Panc1 (cell line): ENCODE data around the gene INAFM2. TPM values are rescaled to one million over a fixed set of nuclear protein-coding genes. Genes with fewer than 3 reads are reported as not detected.

Experiments used
- ATAC-seq: fragments of 200-7000 bp; cut with Tn5 transposase; 2 replicates; pipeline ENCODE4 v1.9.1; 2020; ENCODE audit warnings: mild to moderate bottlenecking, moderate library complexity
- BruUV-seq: library from RNA; stranded (reverse); fragments of 400-500 nt; replicated peaks from 2 replicates; lab custom pipeline; 2021; lab: Mats Ljungman, UMichigan
- CTCF ChIA-PET: fragments of 300-600 bp; sonication (Branson Sonifier 250); formaldehyde crosslinking; loops from one replicate; lab custom pipeline; 2022; ENCODE audit warnings: antibody characterized with exemption; lab: Charles Lee
- POLR2A ChIA-PET: fragments of 300-600 bp; sonication (Branson Sonifier 250); formaldehyde crosslinking; loops from one replicate; lab custom pipeline; 2022; ENCODE audit warnings: antibody characterized with exemption; lab: Charles Lee
- DNase-seq: peaks from one replicate; pipeline ENCODE4 v3.0.0-alpha.2; 2010; ENCODE audit warnings: low read depth, low spot score
- H3K27ac ChIP-seq: 2 replicates; pipeline ENCODE4 v1.5.1; 2011; ENCODE audit warnings: mild to moderate bottlenecking, low read length, inconsistent platforms
- H3K27me3 ChIP-seq: fragments of 200-500 bp; sonication (Bioruptor generic); 2 replicates; pipeline ENCODE4 v1.6.0; 2014; ENCODE audit warnings: low read length, inconsistent platforms; ENCODE audit not compliant: control insufficient read depth, insufficient read depth
- H3K36me3 ChIP-seq: fragments of 200-500 bp; sonication (Bioruptor generic); 2 replicates; pipeline ENCODE4 v1.5.1; 2014; ENCODE audit warnings: inconsistent platforms, mild to moderate bottlenecking, low read length, moderate library complexity; ENCODE audit not compliant: control insufficient read depth, insufficient read depth
- H3K4me1 ChIP-seq: 2 replicates; pipeline ENCODE4 v1.5.1; 2011; ENCODE audit warnings: inconsistent platforms, mild to moderate bottlenecking, low read length, moderate library complexity; ENCODE audit not compliant: control insufficient read depth, insufficient read depth
- H3K4me3 ChIP-seq, 2 experiments: 2 replicates each; pipeline ENCODE4 v1.5.1; 2011 to 2012; ENCODE audit warnings: low read depth in 2 of 2, low read length in 2 of 2, mild to moderate bottlenecking in 2 of 2, inconsistent platforms in 1 of 2, moderate library complexity in 1 of 2
- H3K9me3 ChIP-seq: fragments of 200-500 bp; sonication (Bioruptor generic); 2 replicates; pipeline ENCODE4 v1.5.1; 2014; ENCODE audit warnings: low read depth, mild to moderate bottlenecking, inconsistent platforms, low read length, moderate library complexity; ENCODE audit not compliant: control insufficient read depth, insufficient read depth
- CTCF ChIP-seq: fragments of 450-650 bp; IDR thresholded peaks from 2 replicates; pipeline ENCODE4 v1.5.1; 2017; ENCODE audit warnings: mild to moderate bottlenecking
- POLR2AphosphoS5 ChIP-seq: IDR thresholded peaks from 2 replicates; pipeline ENCODE4 v1.6.1; 2012; ENCODE audit warnings: mild to moderate bottlenecking, low read depth, low read length, moderate library complexity
- REST ChIP-seq, 2 experiments: IDR thresholded peaks; 2 replicates each; pipeline ENCODE4 v1.6.1; 2011 to 2012; ENCODE audit warnings: low read depth in 2 of 2, control low read depth in 1 of 2, low read length in 1 of 2, mild to moderate bottlenecking in 1 of 2, moderate library complexity in 1 of 2; ENCODE audit not compliant: insufficient read depth in 1 of 2
- SIN3A ChIP-seq: IDR thresholded peaks from 2 replicates; pipeline ENCODE4 v1.6.1; 2012; ENCODE audit warnings: low read depth, mild to moderate bottlenecking, low read length, moderate library complexity, borderline replicate concordance; ENCODE audit not compliant: insufficient read depth
- TCF7L2 ChIP-seq: IDR thresholded peaks from 2 replicates; pipeline ENCODE4 v1.6.1; 2011; ENCODE audit warnings: mild to moderate bottlenecking, low read depth, low read length, inconsistent platforms
- in situ Hi-C: cut with HindIII; loops from 2 replicates; pipeline ENCODE4 v1.10.0; 2016; ENCODE audit warnings: low sequenced_read_pairs, low pct_unique_long_range_greater_than_20kb
- intact Hi-C: fragments of 100-400 bp; cut with micrococcal nuclease; formaldehyde crosslinking; loops from one replicate; pipeline ENCODE4 v1.10.0; 2022; ENCODE audit not compliant: unreplicated experiment
- total RNA-seq: library from RNA; stranded (reverse); gene quantifications from one replicate; pipeline ENCODE4 v1.2.1, GENCODE V29; 2021; ENCODE audit not compliant: unreplicated experiment

The INAFM2 gene
- total RNA-seq, 1 experiment from 2014 or later: 10.4 TPM

- H3K27me3 ChIP-seq: no peaks in the 10 kb centered on the region
- no peak overlapping the region for H3K4me3 ChIP-seq
- no peak overlapping the region for H3K27ac ChIP-seq
- H3K4me1 ChIP-seq: no peaks in the 10 kb centered on the region
- TF ChIP-seq REST (IDR thresholded peaks at IDR 0.05; ENCODE audit: insufficient read depth in 1 of 2, low read depth in 2 of 2, low read length in 1 of 2) (no peak), CTCF (no peak), POLR2AphosphoS5 (no peak), TCF7L2 (no peak), SIN3A (no peak)
- CTCF ChIA-PET: interaction anchor here (0.8 kb wide), 1 partner anchor 22 kb away, joined by 12 read pairs; no protein-coding TSS in a partner anchor
- intact Hi-C loops (no loop called here), in situ Hi-C loops (no loop called here)
- ATAC-seq (no peak), DNase-seq (no peak)
- no peaks in the 10 kb centered on the region for H3K36me3 ChIP-seq
- no TSS peak for BruUV-seq
- POLR2A ChIA-PET: no interaction called here
- H3K9me3 ChIP-seq: no peaks in the 10 kb centered on the region
Observed at GRCh38 chr15:40366457-40367370, 43.2 kb downstream of the INAFM2 start.

GRCh38 chr15:40367371-40367685 is 43.8 kb downstream of the INAFM2 start:
- CTCF ChIA-PET: interaction anchor here (0.8 kb wide), 1 partner anchor 23 kb away, joined by 12 read pairs; no protein-coding TSS in a partner anchor
- POLR2A ChIA-PET: no interaction called here
- no peaks in the 10 kb centered on the region for H3K9me3 ChIP-seq
- no peaks in the 10 kb centered on the region for H3K27me3 ChIP-seq
- in situ Hi-C loops: no loop called here
- H3K27ac ChIP-seq: no peak overlapping the region
- ATAC-seq (no peak), DNase-seq (no peak)
- intact Hi-C loops: no loop called here
- TF ChIP-seq CTCF (no peak), REST (IDR thresholded peaks at IDR 0.05; ENCODE audit: insufficient read depth in 1 of 2, low read depth in 2 of 2, low read length in 1 of 2) (no peak), TCF7L2 (no peak), SIN3A (no peak), POLR2AphosphoS5 (no peak)
- no peaks in the 10 kb centered on the region for H3K36me3 ChIP-seq
- H3K4me1 ChIP-seq: no peaks in the 10 kb centered on the region
- H3K4me3 ChIP-seq: no peak overlapping the region
- no TSS peak for BruUV-seq
